NB4 (cell line): ENCODE results near the gene BCAS3.

ENCODE experiments used
- CTCF ChIP-seq: IDR thresholded peaks from one replicate; pipeline ENCODE4 v1.5.1; 2012; ENCODE audit warnings: low read depth, low read length
- MYC ChIP-seq: IDR thresholded peaks from 2 replicates; pipeline ENCODE4 v1.6.1; 2011; ENCODE audit warnings: low read depth, low read length
- POLR2A ChIP-seq: IDR thresholded peaks from 2 replicates; pipeline ENCODE4 v1.6.1; 2011; ENCODE audit warnings: mild to moderate bottlenecking; ENCODE audit not compliant: insufficient read length; ENCODE audit errors: extremely low read depth

- TF ChIP-seq CTCF, result no peak
- TF ChIP-seq MYC, result no peak
- TF ChIP-seq POLR2A, result no peak
These were observed 509.4 kb downstream of the BCAS3 start for GRCh38 chr17:61187038-61187437.
